Astrocyte (in vitro differentiated cells and primary cell): Measurements from ENCODE around the gene ZEB1. TPM values are rescaled to one million over a fixed set of nuclear protein-coding genes. Genes with fewer than 3 reads are reported as not detected.

Experiments used
- DNase-seq: peaks from one replicate; pipeline ENCODE4 v3.0.0-alpha.2; 2010; ENCODE audit warnings: low read depth
- FAIRE-seq: peaks from 2 replicates; lab custom pipeline; 2011; peaks lifted over from hg19 to GRCh38; lab: Jason Lieb, UNC
- H2AFZ ChIP-seq: 2 replicates; pipeline ENCODE4 v1.6.0; 2012; ENCODE audit warnings: low read depth, low read length, inconsistent platforms
- H3K27ac ChIP-seq: 2 replicates; pipeline ENCODE4 v1.5.1; 2011; ENCODE audit warnings: low read depth, low read length, inconsistent platforms
- H3K27me3 ChIP-seq: 2 replicates; pipeline ENCODE4 v1.6.0; 2011; ENCODE audit warnings: low read length, inconsistent platforms; ENCODE audit not compliant: insufficient read depth
- H3K36me3 ChIP-seq: 2 replicates; pipeline ENCODE4 v1.5.1; 2011; ENCODE audit warnings: low read length, inconsistent platforms; ENCODE audit not compliant: insufficient read depth
- H3K4me1 ChIP-seq: 2 replicates; pipeline ENCODE4 v1.5.1; 2011; ENCODE audit warnings: low read length, inconsistent platforms; ENCODE audit not compliant: insufficient read depth
- H3K4me2 ChIP-seq: 2 replicates; pipeline ENCODE4 v1.6.0; 2012; ENCODE audit warnings: low read length, inconsistent platforms
- H3K4me3 ChIP-seq: 2 replicates; pipeline ENCODE4 v1.5.1; 2011; ENCODE audit warnings: low read depth, mild to moderate bottlenecking, low read length, inconsistent platforms; ENCODE audit not compliant: insufficient read depth
- H3K79me2 ChIP-seq: 2 replicates; pipeline ENCODE4 v1.6.0; 2012; ENCODE audit warnings: mild to moderate bottlenecking, low read length, inconsistent platforms; ENCODE audit not compliant: insufficient read depth
- H3K9ac ChIP-seq: 2 replicates; pipeline ENCODE4 v1.6.0; 2012; ENCODE audit warnings: mild to moderate bottlenecking, low read length, inconsistent platforms
- H3K9me3 ChIP-seq: 2 replicates; pipeline ENCODE4 v1.5.1; 2012; ENCODE audit warnings: low read depth, mild to moderate bottlenecking, low read length, inconsistent platforms; ENCODE audit not compliant: insufficient read depth
- H4K20me1 ChIP-seq: 2 replicates; pipeline ENCODE4 v1.6.0; 2012; ENCODE audit warnings: low read length, inconsistent platforms; ENCODE audit not compliant: insufficient read depth
- H3K27ac Mint-ChIP-seq: one replicate; pipeline ENCODE4 v1.8.0; 2021; ENCODE audit warnings: mild to moderate bottlenecking, mixed read lengths; ENCODE audit not compliant: unreplicated experiment
- H3K27me3 Mint-ChIP-seq: one replicate; pipeline ENCODE4 v1.8.0; 2021; ENCODE audit warnings: low read depth, mixed read lengths; ENCODE audit not compliant: unreplicated experiment
- H3K36me3 Mint-ChIP-seq: one replicate; pipeline ENCODE4 v1.8.0; 2021; ENCODE audit warnings: low read depth, mixed read lengths; ENCODE audit not compliant: unreplicated experiment
- H3K4me1 Mint-ChIP-seq: one replicate; pipeline ENCODE4 v1.8.0; 2021; ENCODE audit warnings: low read depth, mixed read lengths; ENCODE audit not compliant: unreplicated experiment
- H3K4me3 Mint-ChIP-seq: one replicate; pipeline ENCODE4 v1.8.0; 2021; ENCODE audit warnings: mild to moderate bottlenecking, moderate library complexity, mixed read lengths; ENCODE audit not compliant: unreplicated experiment
- H3K9me3 Mint-ChIP-seq: one replicate; pipeline ENCODE4 v1.8.0; 2021; ENCODE audit warnings: mild to moderate bottlenecking, mixed read lengths; ENCODE audit not compliant: unreplicated experiment
- CTCF ChIP-seq: IDR thresholded peaks from 2 replicates; pipeline ENCODE4 v1.5.1; 2011; ENCODE audit warnings: low read depth, mild to moderate bottlenecking, inconsistent platforms, low read length, moderate library complexity; ENCODE audit not compliant: insufficient read depth
- EZH2 ChIP-seq: IDR thresholded peaks from 2 replicates; pipeline ENCODE4 v1.6.1; 2012; ENCODE audit warnings: mild to moderate bottlenecking, low read length, inconsistent platforms; ENCODE audit not compliant: insufficient read depth
- total RNA-seq: library from RNA; stranded (reverse); gene quantifications from 2 replicates; pipeline ENCODE4 v1.2.1, GENCODE V29; 2021

Gene ZEB1
- total RNA-seq, 1 donor from 2014 or later, result 37.2 TPM

GRCh38 chr10:31397852-31398251, 78.8 kb downstream of the ZEB1 start:
- Histone ChIP-seq H3K4me3 (no peak overlapping the region), H4K20me1 (peaks cover 54% of the 10 kb centered on the region), H3K4me1 (no peaks in the 10 kb centered on the region), H2AFZ (no peak overlapping the region), H3K9me3 (no peaks in the 10 kb centered on the region), H3K9ac (no peak overlapping the region), H3K79me2 (peaks cover 96% of the 10 kb centered on the region), H3K27me3 (no peaks in the 10 kb centered on the region), H3K4me2 (no peak overlapping the region), H3K27ac (no peak overlapping the region), H3K36me3 (peaks cover 6% of the 10 kb centered on the region)
- no peaks in the 10 kb centered on the region for H3K36me3 Mint-ChIP-seq
- DNase-seq (no peak), FAIRE-seq (no peak)
- TF ChIP-seq EZH2 (no peak), CTCF (no peak)
- H3K4me1 Mint-ChIP-seq, result peaks cover 14% of the 10 kb centered on the region
- H3K9me3 Mint-ChIP-seq, result no peaks in the 10 kb centered on the region
- no peak overlapping the region for H3K27ac Mint-ChIP-seq
- H3K4me3 Mint-ChIP-seq, result no peak overlapping the region
- H3K27me3 Mint-ChIP-seq, result no peaks in the 10 kb centered on the region

- Histone ChIP-seq H3K27ac (no peak overlapping the region), H3K27me3 (no peaks in the 10 kb centered on the region), H3K36me3 (peaks cover under 1% of the 10 kb centered on the region), H4K20me1 (peaks cover 54% of the 10 kb centered on the region), H3K4me2 (no peak overlapping the region), H3K9me3 (no peaks in the 10 kb centered on the region), H3K4me3 (no peak overlapping the region), H3K4me1 (no peaks in the 10 kb centered on the region), H2AFZ (no peak overlapping the region), H3K79me2 (peaks cover 97% of the 10 kb centered on the region), H3K9ac (no peak overlapping the region)
- Mint-ChIP-seq H3K27me3 (no peaks in the 10 kb centered on the region), H3K4me1 (peaks cover 14% of the 10 kb centered on the region), H3K4me3 (no peak overlapping the region), H3K36me3 (no peaks in the 10 kb centered on the region), H3K27ac (no peak overlapping the region), H3K9me3 (no peaks in the 10 kb centered on the region)
- TF ChIP-seq CTCF, result no peak
- TF ChIP-seq EZH2, result no peak
- DNase-seq (no peak), FAIRE-seq (no peak)
Measured at GRCh38 chr10:31399171-31399570, 80.2 kb downstream of the ZEB1 start.

- no peak overlapping the region for H3K9ac ChIP-seq
- H3K4me3 ChIP-seq, result no peak overlapping the region
- no peak overlapping the region for H3K27ac Mint-ChIP-seq
- H4K20me1 ChIP-seq, result peaks cover 52% of the 10 kb centered on the region
- FAIRE-seq (no peak), DNase-seq (no peak)
- no peaks in the 10 kb centered on the region for H3K27me3 ChIP-seq
- H3K4me1 ChIP-seq, result no peaks in the 10 kb centered on the region
- H3K4me2 ChIP-seq, result no peak overlapping the region
- H3K36me3 Mint-ChIP-seq, result no peaks in the 10 kb centered on the region
- TF ChIP-seq CTCF (no peak), EZH2 (no peak)
- H3K4me3 Mint-ChIP-seq, result no peak overlapping the region
- H3K27ac ChIP-seq, result no peak overlapping the region
- H3K4me1 Mint-ChIP-seq, result peaks cover 16% of the 10 kb centered on the region
- no peaks in the 10 kb centered on the region for H3K9me3 ChIP-seq
- no peaks in the 10 kb centered on the region for H3K9me3 Mint-ChIP-seq
- H3K36me3 ChIP-seq, result no peaks in the 10 kb centered on the region
- no peak overlapping the region for H2AFZ ChIP-seq
- no peaks in the 10 kb centered on the region for H3K27me3 Mint-ChIP-seq
- H3K79me2 ChIP-seq, result peaks cover 97% of the 10 kb centered on the region
Measured at GRCh38 chr10:31399631-31400030, 80.6 kb downstream of the ZEB1 start.
